ENCODE data around the gene SLC22A5.

SLC22A5 gene

GRCh38 chr5:132417461-132417860 is 48.0 kb downstream of the SLC22A5 start:
- no peaks in the 10 kb centered on the region for H3K9me3 ChIP-seq (ENCODE audit: control insufficient read depth, insufficient read depth, low read depth, low read length)
- ChIA-PET CTCF (interaction anchor here (0.6 to 4.1 kb wide), 8 partner anchors 27 to 179 kb away, joined by 3 to 18 read pairs (median 4); no protein-coding TSS in a partner anchor), POLR2A (interaction anchor here (1.0 to 2.0 kb wide), 2 partner anchors 73 to 82 kb away, joined by 3 to 8 read pairs; partner anchors contain the start of gene IRF1)
- H3K27ac ChIP-seq (ENCODE audit: extremely low read depth, low read depth, low read length): no peak overlapping the region
- H3K4me3 ChIP-seq (ENCODE audit: low read depth, low read length): no peak overlapping the region
- H3K4me1 ChIP-seq (ENCODE audit: control insufficient read depth, insufficient read depth, low read length): peaks cover 4% of the 10 kb centered on the region; the same call in 1 of the 2 replicates
- TF ChIP-seq ZNF701 (tag by site-specific recombination; IDR thresholded peaks at IDR 0.05) (no peak), ZNF792 (tag by site-specific recombination; IDR thresholded peaks at IDR 0.05) (no peak), ZNF514 (tag by site-specific recombination; IDR thresholded peaks at IDR 0.05) (no peak), ZNF324 (tag by site-specific recombination; IDR thresholded peaks at IDR 0.05) (no peak), ZNF555 (tag by site-specific recombination; conservative IDR thresholded peaks at IDR 0.05) (no peak), ZSCAN5A (tag by site-specific recombination; IDR thresholded peaks at IDR 0.05) (no peak), ZXDB (tag by site-specific recombination; IDR thresholded peaks at IDR 0.05) (no peak), ZNF544 (tag by site-specific recombination; IDR thresholded peaks at IDR 0.05) (no peak), ZBTB8A (tag by site-specific recombination; IDR thresholded peaks at IDR 0.05) (no peak), AEBP2 (tag by site-specific recombination; IDR thresholded peaks at IDR 0.05; ENCODE audit: borderline replicate concordance) (no peak), ZNF248 (tag by site-specific recombination; IDR thresholded peaks at IDR 0.05) (no peak), ZBTB49 (tag by site-specific recombination; IDR thresholded peaks at IDR 0.05; ENCODE audit: low read depth) (no peak), ZSCAN16 (tag by site-specific recombination; IDR thresholded peaks at IDR 0.05) (no peak), KLF7 (tag by site-specific recombination; IDR thresholded peaks at IDR 0.05; ENCODE audit: borderline replicate concordance) (no peak)
- no peaks in the 10 kb centered on the region for H3K36me3 ChIP-seq (ENCODE audit: control insufficient read depth in 2 of 2, insufficient read depth in 1 of 2, low read length in 2 of 2)

DNA sequence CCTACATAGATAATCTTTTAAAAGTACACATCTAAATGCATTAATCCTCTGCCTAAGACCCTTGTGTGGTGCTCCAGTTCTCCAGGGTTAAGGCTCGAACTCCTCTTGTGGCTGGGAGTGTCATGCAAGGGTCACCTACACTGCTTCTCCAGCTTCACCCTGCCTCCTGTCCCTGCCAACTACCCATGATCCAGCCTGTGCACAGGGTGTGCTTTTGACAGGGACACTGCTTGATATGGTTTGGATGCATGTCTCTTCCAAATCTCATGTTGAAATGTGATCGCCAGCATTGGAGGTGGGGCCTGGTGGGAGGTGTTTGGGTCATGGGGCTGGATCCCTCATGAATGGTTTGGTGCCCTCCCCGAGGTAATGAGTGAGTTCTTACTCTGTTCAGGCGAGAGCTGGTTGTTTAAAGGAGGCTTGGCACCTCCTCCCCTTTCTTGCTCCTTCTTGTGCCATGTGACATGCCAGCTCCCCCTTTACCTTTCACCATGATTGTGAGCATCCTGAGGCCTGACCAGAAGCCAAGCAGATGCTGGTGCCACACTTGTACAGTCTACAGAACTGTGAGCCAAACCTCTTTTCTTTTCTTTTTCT is 48.5 kb downstream of the SLC22A5 start:
- CTCF ChIA-PET: interaction anchor here (0.7 to 4.1 kb wide), 6 partner anchors 31 to 180 kb away, joined by 3 to 18 read pairs (median 4); no protein-coding TSS in a partner anchor
- no peaks in the 10 kb centered on the region for H3K36me3 ChIP-seq (ENCODE audit: control insufficient read depth in 2 of 2, insufficient read depth in 1 of 2, low read length in 2 of 2)
- H3K4me3 ChIP-seq (ENCODE audit: low read depth, low read length): no peak overlapping the region
- H3K9me3 ChIP-seq (ENCODE audit: control insufficient read depth, insufficient read depth, low read depth, low read length): no peaks in the 10 kb centered on the region
- no peak overlapping the region for H3K27ac ChIP-seq (ENCODE audit: extremely low read depth, low read depth, low read length)
- peaks cover 4% of the 10 kb centered on the region; the same call in 1 of the 2 replicates for H3K4me1 ChIP-seq (ENCODE audit: control insufficient read depth, insufficient read depth, low read length)
- POLR2A ChIA-PET: interaction anchor here (2.0 kb wide), 1 partner anchor 72 kb away, joined by 8 read pairs; the partner anchor contains the start of gene IRF1
- TF ChIP-seq ZNF488 (tag by site-specific recombination; IDR thresholded peaks at IDR 0.05): no peak
- TF ChIP-seq ZNF768 (tag by site-specific recombination; IDR thresholded peaks at IDR 0.05): no peak
- TF ChIP-seq ELK4 (IDR thresholded peaks at IDR 0.05; ENCODE audit: borderline replicate concordance, low read depth, low read length): no peak
- no peak for TF ChIP-seq MEIS1 (CRISPR knock-in tag; IDR thresholded peaks at IDR 0.05; ENCODE audit: borderline replicate concordance)
- no peak for TF ChIP-seq TRIM28 (IDR thresholded peaks at IDR 0.05; ENCODE audit: borderline replicate concordance, low read length)
- TF ChIP-seq ZNF10 (tag by site-specific recombination; IDR thresholded peaks at IDR 0.05): no peak
- TF ChIP-seq ZNF624 (tag by site-specific recombination; IDR thresholded peaks at IDR 0.05): no peak
- no peak for TF ChIP-seq KLF1 (tag by site-specific recombination; IDR thresholded peaks at IDR 0.05)
- TF ChIP-seq OVOL3 (tag by site-specific recombination; IDR thresholded peaks at IDR 0.05): no peak
- no peak for TF ChIP-seq ZBTB20 (tag by site-specific recombination; IDR thresholded peaks at IDR 0.05)
- no peak for TF ChIP-seq ZNF24 (tag by site-specific recombination; IDR thresholded peaks at IDR 0.05)
- no peak for TF ChIP-seq MYNN (tag by site-specific recombination; IDR thresholded peaks at IDR 0.05; ENCODE audit: borderline replicate concordance)
- TF ChIP-seq GLIS2 (tag by site-specific recombination; IDR thresholded peaks at IDR 0.05): no peak
- TF ChIP-seq, protein P1, sequence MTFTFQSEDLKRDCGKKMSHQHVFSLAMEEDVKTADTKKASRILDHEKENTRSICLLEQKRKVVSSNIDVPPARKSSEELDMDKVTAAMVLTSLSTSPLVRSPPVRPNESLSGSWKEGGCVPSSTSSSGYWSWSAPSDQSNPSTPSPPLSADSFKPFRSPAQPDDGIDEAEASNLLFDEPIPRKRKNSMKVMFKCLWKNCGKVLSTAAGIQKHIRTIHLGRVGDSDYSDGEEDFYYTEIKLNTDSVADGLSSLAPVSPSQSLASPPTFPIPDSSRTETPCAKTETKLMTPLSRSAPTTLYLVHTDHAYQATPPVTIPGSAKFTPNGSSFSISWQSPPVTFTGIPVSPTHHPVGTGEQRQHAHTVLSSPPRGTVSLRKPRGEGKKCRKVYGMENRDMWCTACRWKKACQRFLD (tag by site-specific recombination; IDR thresholded peaks at IDR 0.05): no peak

Measured in HEK293 (cell line).